C4-2B (cell line): ENCODE results near the gene SHOX.

Experiments used
- CTCF ChIP-seq: fragments of 450-650 bp; conservative IDR thresholded peaks from 2 replicates; pipeline ENCODE4 v1.5.1; 2017; ENCODE audit warnings: mild to moderate bottlenecking
- ZFX ChIP-seq: fragments of 450-650 bp; IDR thresholded peaks from 2 replicates; pipeline ENCODE4 v1.6.1; 2017

GRCh38 chrX:619451-619811 is 11.2 kb upstream of the SHOX start:
- TF ChIP-seq CTCF (no peak), ZFX (no peak)
